Neutrophil (primary cell): ENCODE data around the gene GPC6.

Experiments
- H3K27ac ChIP-seq: fragments of 200-600 bp; sonication (generic); 2 replicates; pipeline ENCODE4 v1.5.1; 2016; ENCODE audit warnings: mild to moderate bottlenecking, moderate library complexity
- H3K27me3 ChIP-seq: fragments of 200-600 bp; sonication (generic); 2 replicates; pipeline ENCODE4 v1.6.0; 2016; ENCODE audit warnings: mild to moderate bottlenecking
- H3K36me3 ChIP-seq: fragments of 200-600 bp; sonication (generic); 2 replicates; pipeline ENCODE4 v1.5.1; 2017
- H3K4me1 ChIP-seq, 2 experiments: fragments of 200-600 bp in 1 of 2; sonication (generic) in 1 of 2; 1 replicate in 1 of 2; 2 replicates in 1 of 2; pipeline versions ENCODE4 v1.5.1 to v1.6.1; 2013 to 2016; ENCODE audit warnings: low read depth in 1 of 2, low read length in 1 of 2, mild to moderate bottlenecking in 1 of 2, moderate library complexity in 1 of 2; ENCODE audit not compliant: control insufficient read depth in 1 of 2, insufficient read depth in 1 of 2
- H3K4me3 ChIP-seq, 2 experiments: fragments of 200-600 bp in 1 of 2; sonication (generic) in 1 of 2; 1 replicate in 1 of 2; 2 replicates in 1 of 2; pipeline ENCODE4 v1.5.1; 2013 to 2016; ENCODE audit warnings: low read depth in 1 of 2, low read length in 1 of 2, mild to moderate bottlenecking in 1 of 2, moderate library complexity in 1 of 2
- H3K9me3 ChIP-seq: fragments of 200-600 bp; sonication (generic); 2 replicates; pipeline ENCODE4 v1.5.1; 2016
- CTCF ChIP-seq: fragments of 200-600 bp; sonication (generic); IDR thresholded peaks from 2 replicates; pipeline ENCODE4 v1.5.1; 2016; ENCODE audit warnings: antibody characterized with exemption

The GPC6 gene

GRCh38 chr13:93286047-93286446 lies 59.4 kb downstream of the GPC6 start:
- no peak overlapping the region for H3K4me3 ChIP-seq
- H3K36me3 ChIP-seq = no peaks in the 10 kb centered on the region
- no peaks in the 10 kb centered on the region for H3K27me3 ChIP-seq
- H3K27ac ChIP-seq = no peak overlapping the region
- no peaks in the 10 kb centered on the region for H3K9me3 ChIP-seq
- no peaks in the 10 kb centered on the region for H3K4me1 ChIP-seq
- TF ChIP-seq CTCF = no peak

GRCh38 chr13:93289053-93289452 lies 62.4 kb downstream of the GPC6 start:
- Histone ChIP-seq H3K4me1 (no peaks in the 10 kb centered on the region), H3K4me3 (no peak overlapping the region), H3K36me3 (no peaks in the 10 kb centered on the region), H3K27ac (no peak overlapping the region), H3K9me3 (no peaks in the 10 kb centered on the region), H3K27me3 (no peaks in the 10 kb centered on the region)
- TF ChIP-seq CTCF = no peak

- no peaks in the 10 kb centered on the region for H3K9me3 ChIP-seq
- no peak overlapping the region for H3K27ac ChIP-seq
- no peaks in the 10 kb centered on the region for H3K27me3 ChIP-seq
- H3K4me1 ChIP-seq = no peaks in the 10 kb centered on the region
- no peak overlapping the region for H3K4me3 ChIP-seq
- no peak for TF ChIP-seq CTCF
- H3K36me3 ChIP-seq = no peaks in the 10 kb centered on the region
These were observed 63.2 kb downstream of the GPC6 start for GRCh38 chr13:93289842-93290241.

- no peak for TF ChIP-seq CTCF
- no peaks in the 10 kb centered on the region for H3K36me3 ChIP-seq
These were observed 63.9 kb downstream of the GPC6 start for GRCh38 chr13:93290503-93290902.

GRCh38 chr13:93292366-93292765 lies 65.8 kb downstream of the GPC6 start:
- Histone ChIP-seq H3K27ac (no peak overlapping the region), H3K36me3 (no peaks in the 10 kb centered on the region), H3K9me3 (no peaks in the 10 kb centered on the region), H3K4me3 (no peak overlapping the region), H3K4me1 (no peaks in the 10 kb centered on the region), H3K27me3 (no peaks in the 10 kb centered on the region)
- no peak for TF ChIP-seq CTCF

More at GRCh38 chr13:93290503-93290902, 63.9 kb downstream of the GPC6 start:
- Histone ChIP-seq H3K27ac (no peak overlapping the region), H3K27me3 (no peaks in the 10 kb centered on the region), H3K9me3 (no peaks in the 10 kb centered on the region), H3K4me1 (no peaks in the 10 kb centered on the region), H3K4me3 (no peak overlapping the region)

- TF ChIP-seq CTCF = no peak
- Histone ChIP-seq H3K4me1 (no peaks in the 10 kb centered on the region), H3K27ac (no peak overlapping the region), H3K27me3 (no peaks in the 10 kb centered on the region), H3K4me3 (no peak overlapping the region), H3K36me3 (no peaks in the 10 kb centered on the region), H3K9me3 (no peaks in the 10 kb centered on the region)
These were observed 67.1 kb downstream of the GPC6 start for GRCh38 chr13:93293710-93294109.
